Caco-2 (cell line): ENCODE measurements around the gene OXT. TPM values are rescaled to one million over a fixed set of nuclear protein-coding genes. Genes with fewer than 3 reads are reported as not detected.

Source experiments
- BruUV-seq: library from RNA; stranded (reverse); fragments of 400-500 nt; replicated peaks from 2 replicates; lab custom pipeline; 2021; lab: Mats Ljungman, UMichigan
- CTCF ChIA-PET: fragments of 300-600 bp; sonication (Branson Sonifier 250); formaldehyde crosslinking; loops from one replicate; lab custom pipeline; 2022; ENCODE audit warnings: antibody characterized with exemption; lab: Charles Lee
- POLR2A ChIA-PET: fragments of 300-600 bp; sonication (Branson Sonifier 250); formaldehyde crosslinking; loops from one replicate; lab custom pipeline; 2022; ENCODE audit warnings: antibody characterized with exemption; lab: Charles Lee
- DNase-seq, 2 experiments: peaks; one replicate each; pipeline versions ENCODE4 v3.0.0 to v3.0.0-alpha.2; 2020 to 2022
- H3K27me3 ChIP-seq: replicated peaks from 2 replicates; pipeline ENCODE4 v1.6.0; 2011; ENCODE audit warnings: low read length; ENCODE audit not compliant: control insufficient read depth, insufficient read depth
- H3K36me3 ChIP-seq: 2 replicates; pipeline ENCODE4 v1.5.1; 2011; ENCODE audit warnings: low read length; ENCODE audit not compliant: control insufficient read depth, insufficient read depth
- H3K4me1 ChIP-seq: fragments of 250-450 bp; sonication (Bioruptor Pico); 2 replicates; pipeline ENCODE4 v1.5.1; 2020; ENCODE audit warnings: mild to moderate bottlenecking
- H3K4me3 ChIP-seq: 2 replicates; pipeline ENCODE4 v1.5.1; 2011; ENCODE audit warnings: low read depth, mild to moderate bottlenecking, control low read depth, low read length
- H3K9me3 ChIP-seq: fragments of 250-450 bp; sonication (Bioruptor Pico); 2 replicates; pipeline ENCODE4 v1.5.1; 2020; ENCODE audit warnings: mild to moderate bottlenecking, moderate library complexity
- H3K27ac Mint-ChIP-seq: one replicate; pipeline ENCODE4 v1.8.0; 2022; ENCODE audit warnings: mixed read lengths; ENCODE audit not compliant: unreplicated experiment
- H3K27me3 Mint-ChIP-seq: one replicate; pipeline ENCODE4 v1.8.0; 2022; ENCODE audit warnings: mixed read lengths; ENCODE audit not compliant: insufficient read depth, unreplicated experiment
- H3K36me3 Mint-ChIP-seq: one replicate; pipeline ENCODE4 v1.8.0; 2022; ENCODE audit warnings: mild to moderate bottlenecking, mixed read lengths; ENCODE audit not compliant: insufficient read depth, unreplicated experiment
- H3K4me1 Mint-ChIP-seq: one replicate; pipeline ENCODE4 v1.8.0; 2022; ENCODE audit warnings: low read depth, mixed read lengths; ENCODE audit not compliant: unreplicated experiment
- H3K4me3 Mint-ChIP-seq: one replicate; pipeline ENCODE4 v1.8.0; 2022; ENCODE audit warnings: mild to moderate bottlenecking, moderate library complexity, mixed read lengths; ENCODE audit not compliant: unreplicated experiment
- H3K9me3 Mint-ChIP-seq: one replicate; pipeline ENCODE4 v1.8.0; 2022; ENCODE audit warnings: mixed read lengths; ENCODE audit not compliant: unreplicated experiment
- intact Hi-C: fragments of 100-400 bp; cut with micrococcal nuclease; formaldehyde crosslinking; loops from one replicate; pipeline ENCODE4 v1.10.0; 2022; ENCODE audit not compliant: unreplicated experiment
- total RNA-seq: library from RNA; stranded (reverse); gene quantifications from 2 replicates; pipeline ENCODE4 v1.2.3, GENCODE V29; 2022
- TF ChIP-seq, protein P1 (sequence below), 2 experiments: fragments of 200-600 bp in 1 of 2; IDR thresholded peaks; 1 replicate in 1 of 2; 2 replicates in 1 of 2; pipeline versions ENCODE4 v1.5.1 to v1.8.0; 2011 to 2022; ENCODE audit warnings: antibody characterized with exemption in 1 of 2, control low read depth in 1 of 2, inconsistent platforms in 1 of 2, low read depth in 1 of 2, low read length in 1 of 2, mild to moderate bottlenecking in 1 of 2, moderate library complexity in 1 of 2; ENCODE audit not compliant: insufficient read depth in 1 of 2, severe bottlenecking in 1 of 2, unreplicated experiment in 1 of 2

The OXT gene
- total RNA-seq, 1 experiment from 2014 or later, result 2.7 TPM

DNA sequence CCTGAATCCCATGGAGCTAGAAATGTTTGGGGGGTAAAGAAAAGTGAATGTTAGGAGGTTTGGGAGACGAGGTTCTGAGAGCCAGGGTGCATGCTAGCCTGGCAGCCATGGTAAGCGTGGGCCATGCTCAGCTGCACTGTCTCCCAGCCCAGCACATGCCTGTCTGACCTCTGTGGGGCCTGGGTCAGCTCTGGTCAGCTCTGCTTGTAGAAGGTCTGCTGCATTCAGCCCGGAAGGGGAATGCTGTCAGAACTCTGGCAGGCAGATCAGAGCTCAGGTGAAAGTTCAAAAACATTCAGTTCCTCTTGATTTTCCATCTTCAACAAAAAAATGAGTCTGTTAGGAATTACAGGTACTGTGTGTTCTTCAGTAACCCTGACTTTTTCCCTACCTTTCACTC lies 33.8 kb upstream of the OXT start:
- Histone ChIP-seq H3K4me1 (no peaks in the 10 kb centered on the region), H3K27me3 (no peaks in the 10 kb centered on the region), H3K9me3 (no peaks in the 10 kb centered on the region), H3K36me3 (peaks cover 6% of the 10 kb centered on the region), H3K4me3 (no peak overlapping the region)
- H3K4me3 Mint-ChIP-seq, result no peak overlapping the region
- peaks cover 9% of the 10 kb centered on the region for H3K4me1 Mint-ChIP-seq
- CTCF ChIA-PET, result no interaction called here
- H3K36me3 Mint-ChIP-seq, result peaks cover 15% of the 10 kb centered on the region
- TF ChIP-seq, protein P1, sequence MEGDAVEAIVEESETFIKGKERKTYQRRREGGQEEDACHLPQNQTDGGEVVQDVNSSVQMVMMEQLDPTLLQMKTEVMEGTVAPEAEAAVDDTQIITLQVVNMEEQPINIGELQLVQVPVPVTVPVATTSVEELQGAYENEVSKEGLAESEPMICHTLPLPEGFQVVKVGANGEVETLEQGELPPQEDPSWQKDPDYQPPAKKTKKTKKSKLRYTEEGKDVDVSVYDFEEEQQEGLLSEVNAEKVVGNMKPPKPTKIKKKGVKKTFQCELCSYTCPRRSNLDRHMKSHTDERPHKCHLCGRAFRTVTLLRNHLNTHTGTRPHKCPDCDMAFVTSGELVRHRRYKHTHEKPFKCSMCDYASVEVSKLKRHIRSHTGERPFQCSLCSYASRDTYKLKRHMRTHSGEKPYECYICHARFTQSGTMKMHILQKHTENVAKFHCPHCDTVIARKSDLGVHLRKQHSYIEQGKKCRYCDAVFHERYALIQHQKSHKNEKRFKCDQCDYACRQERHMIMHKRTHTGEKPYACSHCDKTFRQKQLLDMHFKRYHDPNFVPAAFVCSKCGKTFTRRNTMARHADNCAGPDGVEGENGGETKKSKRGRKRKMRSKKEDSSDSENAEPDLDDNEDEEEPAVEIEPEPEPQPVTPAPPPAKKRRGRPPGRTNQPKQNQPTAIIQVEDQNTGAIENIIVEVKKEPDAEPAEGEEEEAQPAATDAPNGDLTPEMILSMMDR (IDR thresholded peaks at IDR 0.05; ENCODE audit: insufficient read depth in 1 of 2, low read depth in 1 of 2, low read length in 1 of 2, severe bottlenecking in 1 of 2, unreplicated experiment in 1 of 2), result no peak
- no peaks in the 10 kb centered on the region for H3K27me3 Mint-ChIP-seq
- intact Hi-C loops, result no loop called here
- no peak for DNase-seq
- POLR2A ChIA-PET, result no interaction called here
- no peak overlapping the region for H3K27ac Mint-ChIP-seq
- no peaks in the 10 kb centered on the region for H3K9me3 Mint-ChIP-seq
- BruUV-seq, result no TSS peak

DNA sequence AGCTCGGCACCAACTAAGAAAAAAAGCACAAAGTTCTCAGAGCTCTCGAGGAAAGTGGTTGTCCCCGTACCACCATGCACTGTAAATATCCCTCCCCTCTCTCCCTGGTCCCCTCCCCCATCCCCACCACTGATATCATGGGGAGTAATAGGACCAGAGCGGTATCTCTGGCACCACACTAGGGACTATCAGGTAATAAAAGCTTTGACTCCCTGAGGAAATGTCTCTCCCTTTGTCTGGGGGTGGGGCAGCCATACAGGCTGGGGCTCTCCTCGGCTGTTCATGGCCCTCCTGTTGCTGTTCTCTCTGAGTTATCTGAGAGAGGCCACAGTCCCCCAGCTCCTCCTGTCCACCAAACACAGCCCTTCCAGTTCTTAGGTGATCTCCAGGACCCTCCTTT lies 33.0 kb upstream of the OXT start:
- DNase-seq, result no peak
- Histone ChIP-seq H3K4me1 (no peaks in the 10 kb centered on the region), H3K27me3 (no peaks in the 10 kb centered on the region), H3K36me3 (peaks cover 6% of the 10 kb centered on the region), H3K9me3 (no peaks in the 10 kb centered on the region), H3K4me3 (no peak overlapping the region)
- intact Hi-C loops, result no loop called here
- ChIA-PET CTCF (no interaction called here), POLR2A (no interaction called here)
- Mint-ChIP-seq H3K36me3 (peaks cover 16% of the 10 kb centered on the region), H3K4me3 (no peak overlapping the region), H3K27me3 (no peaks in the 10 kb centered on the region), H3K4me1 (peaks cover 9% of the 10 kb centered on the region), H3K9me3 (no peaks in the 10 kb centered on the region), H3K27ac (no peak overlapping the region)
- TF ChIP-seq, protein P1 (IDR thresholded peaks at IDR 0.05; ENCODE audit: insufficient read depth in 1 of 2, low read depth in 1 of 2, low read length in 1 of 2, severe bottlenecking in 1 of 2, unreplicated experiment in 1 of 2), result no peak
- TSS peak; percentile 67 for BruUV-seq

GRCh38 chr20:3039426-3039825 lies 32.0 kb upstream of the OXT start:
- Mint-ChIP-seq H3K9me3 (no peaks in the 10 kb centered on the region), H3K36me3 (peaks cover 22% of the 10 kb centered on the region), H3K27ac (no peak overlapping the region), H3K4me3 (no peak overlapping the region), H3K27me3 (no peaks in the 10 kb centered on the region), H3K4me1 (peaks cover 9% of the 10 kb centered on the region)
- TF ChIP-seq, protein P1 (IDR thresholded peaks at IDR 0.05; ENCODE audit: insufficient read depth in 1 of 2, low read depth in 1 of 2, low read length in 1 of 2, severe bottlenecking in 1 of 2, unreplicated experiment in 1 of 2), result no peak
- ChIA-PET POLR2A (no interaction called here), CTCF (no interaction called here)
- no TSS peak for BruUV-seq
- H3K9me3 ChIP-seq, result no peaks in the 10 kb centered on the region
- no peak for DNase-seq
- intact Hi-C loops, result no loop called here
- peaks cover 6% of the 10 kb centered on the region for H3K36me3 ChIP-seq
- H3K27me3 ChIP-seq, result no peaks in the 10 kb centered on the region
- no peak overlapping the region for H3K4me3 ChIP-seq
- H3K4me1 ChIP-seq, result no peaks in the 10 kb centered on the region
